LNCAP (cell line): ENCODE results near the gene GLRA1.

Experiments
- TF ChIP-seq, protein P1 (sequence below): fragments of 450-650 bp; IDR thresholded peaks from 2 replicates; pipeline ENCODE4 v1.5.1; 2017; ENCODE audit warnings: mild to moderate bottlenecking

The GLRA1 gene

GRCh38 chr5:151822141-151822540 lies 102.5 kb downstream of the GLRA1 start:
- TF ChIP-seq, protein P1, sequence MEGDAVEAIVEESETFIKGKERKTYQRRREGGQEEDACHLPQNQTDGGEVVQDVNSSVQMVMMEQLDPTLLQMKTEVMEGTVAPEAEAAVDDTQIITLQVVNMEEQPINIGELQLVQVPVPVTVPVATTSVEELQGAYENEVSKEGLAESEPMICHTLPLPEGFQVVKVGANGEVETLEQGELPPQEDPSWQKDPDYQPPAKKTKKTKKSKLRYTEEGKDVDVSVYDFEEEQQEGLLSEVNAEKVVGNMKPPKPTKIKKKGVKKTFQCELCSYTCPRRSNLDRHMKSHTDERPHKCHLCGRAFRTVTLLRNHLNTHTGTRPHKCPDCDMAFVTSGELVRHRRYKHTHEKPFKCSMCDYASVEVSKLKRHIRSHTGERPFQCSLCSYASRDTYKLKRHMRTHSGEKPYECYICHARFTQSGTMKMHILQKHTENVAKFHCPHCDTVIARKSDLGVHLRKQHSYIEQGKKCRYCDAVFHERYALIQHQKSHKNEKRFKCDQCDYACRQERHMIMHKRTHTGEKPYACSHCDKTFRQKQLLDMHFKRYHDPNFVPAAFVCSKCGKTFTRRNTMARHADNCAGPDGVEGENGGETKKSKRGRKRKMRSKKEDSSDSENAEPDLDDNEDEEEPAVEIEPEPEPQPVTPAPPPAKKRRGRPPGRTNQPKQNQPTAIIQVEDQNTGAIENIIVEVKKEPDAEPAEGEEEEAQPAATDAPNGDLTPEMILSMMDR: no peak

DNA sequence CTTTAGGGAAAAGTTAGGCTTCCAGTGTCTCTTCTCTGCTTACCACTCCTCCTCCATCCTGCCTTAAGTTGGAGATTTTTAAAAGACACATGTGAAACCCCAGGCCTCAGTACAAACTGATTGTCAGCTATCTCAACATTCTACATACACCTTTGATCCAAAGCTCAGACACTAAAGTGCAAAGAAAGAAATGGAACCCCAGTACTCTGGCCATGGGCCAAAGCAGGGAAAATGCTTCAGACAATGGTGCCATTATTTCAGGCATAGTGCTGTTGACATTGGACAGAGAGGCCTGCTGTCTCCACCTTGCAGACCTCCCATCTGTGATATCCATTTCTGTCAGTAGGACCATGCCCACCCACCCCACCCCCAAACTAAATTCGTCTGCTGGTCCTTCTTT lies 103.7 kb downstream of the GLRA1 start:
- TF ChIP-seq, protein P1: no peak

GRCh38 chr5:151820271-151820670 lies 104.4 kb downstream of the GLRA1 start:
- TF ChIP-seq, protein P1: no peak

DNA sequence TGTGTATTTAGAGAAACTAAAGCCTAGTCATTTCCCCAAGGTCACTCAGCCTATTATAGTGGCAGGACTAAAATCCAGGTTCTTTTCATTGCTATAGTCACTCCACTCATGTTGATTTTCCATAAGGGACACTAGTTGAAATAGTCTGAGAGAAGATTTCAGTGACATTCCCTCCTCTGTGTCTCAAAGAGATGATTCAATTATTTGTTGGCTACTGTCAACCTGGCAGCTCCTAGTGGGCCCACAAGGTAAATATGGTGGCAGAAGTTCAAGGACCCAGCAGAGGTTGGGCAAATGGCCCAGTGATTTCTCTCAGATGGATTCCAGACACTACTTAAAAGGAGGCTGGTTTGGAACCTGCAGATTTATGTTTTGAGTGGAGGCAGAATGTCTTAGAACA lies 104.8 kb downstream of the GLRA1 start:
- TF ChIP-seq, protein P1: no peak

DNA sequence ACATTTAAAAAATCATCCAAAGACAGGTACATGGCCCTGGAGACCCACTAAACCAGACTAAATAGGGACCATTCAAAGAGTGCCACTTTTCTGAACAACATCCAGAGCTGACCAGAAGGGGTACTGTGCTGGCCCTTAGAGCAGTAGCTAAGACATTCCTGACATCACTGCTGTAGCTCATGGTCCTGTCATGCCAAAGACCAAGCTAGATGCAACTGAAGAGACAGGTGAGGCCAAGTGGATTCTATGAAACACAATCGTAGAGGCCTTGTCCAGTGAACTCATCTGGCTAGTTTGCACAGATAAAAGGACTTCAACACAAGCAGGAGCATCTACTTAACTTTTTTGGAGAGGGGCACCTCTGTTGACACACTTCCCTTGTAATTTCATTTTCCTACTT lies 109.6 kb downstream of the GLRA1 start:
- TF ChIP-seq, protein P1: no peak

- TF ChIP-seq, protein P1: no peak
These were observed 111.8 kb downstream of the GLRA1 start for GRCh38 chr5:151812757-151813309.

GRCh38 chr5:151811593-151812321 lies 112.9 kb downstream of the GLRA1 start:
- TF ChIP-seq, protein P1: no peak

DNA sequence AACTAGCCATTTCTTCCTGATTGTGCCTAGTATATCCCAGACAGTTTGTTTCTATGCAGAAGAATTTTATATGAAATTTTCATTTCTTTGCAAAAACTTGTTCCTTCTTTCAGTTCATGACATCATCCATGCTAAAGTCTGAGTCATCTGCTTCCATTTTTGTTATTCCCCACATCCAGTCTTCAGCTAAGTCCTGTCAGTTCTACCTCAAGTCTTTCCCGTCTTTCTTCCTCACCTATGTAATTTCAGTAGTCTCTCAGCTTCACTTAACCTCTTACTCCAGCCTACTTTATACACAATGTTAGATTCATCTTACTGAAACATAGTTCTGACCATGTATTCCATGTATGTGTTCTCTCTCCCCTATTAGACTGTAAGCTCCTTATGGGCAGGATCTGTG lies 113.8 kb downstream of the GLRA1 start:
- TF ChIP-seq, protein P1: no peak
